Sigmoid colon (tissue), 4 donors: ENCODE results near the gene HIF1A.

ENCODE experiments used
- CTCF ChIP-seq, 4 experiments: fragments of 450-650 bp in 3 of 4; fragments of 200-600 bp in 1 of 4; IDR thresholded peaks; one replicate each; pipeline ENCODE4 v1.5.1; 2016 to 2019; ENCODE audit warnings: antibody characterized with exemption in 4 of 4, mild to moderate bottlenecking in 3 of 4, moderate library complexity in 2 of 4
- POLR2AphosphoS5 ChIP-seq, 4 donors: sonication (generic); formaldehyde crosslinking; IDR thresholded peaks; one replicate each; pipeline ENCODE4 v1.6.1; 2017; ENCODE audit warnings: antibody characterized with exemption in 4 of 4

GRCh38 chr14:61663312-61663979 is 31.9 kb upstream of the HIF1A start:
- TF ChIP-seq CTCF (IDR thresholded peaks at IDR 0.05) (no peak), POLR2AphosphoS5 (IDR thresholded peaks at IDR 0.05) (no peak)
